ENCODE data around the gene ABCC9.

DNA sequence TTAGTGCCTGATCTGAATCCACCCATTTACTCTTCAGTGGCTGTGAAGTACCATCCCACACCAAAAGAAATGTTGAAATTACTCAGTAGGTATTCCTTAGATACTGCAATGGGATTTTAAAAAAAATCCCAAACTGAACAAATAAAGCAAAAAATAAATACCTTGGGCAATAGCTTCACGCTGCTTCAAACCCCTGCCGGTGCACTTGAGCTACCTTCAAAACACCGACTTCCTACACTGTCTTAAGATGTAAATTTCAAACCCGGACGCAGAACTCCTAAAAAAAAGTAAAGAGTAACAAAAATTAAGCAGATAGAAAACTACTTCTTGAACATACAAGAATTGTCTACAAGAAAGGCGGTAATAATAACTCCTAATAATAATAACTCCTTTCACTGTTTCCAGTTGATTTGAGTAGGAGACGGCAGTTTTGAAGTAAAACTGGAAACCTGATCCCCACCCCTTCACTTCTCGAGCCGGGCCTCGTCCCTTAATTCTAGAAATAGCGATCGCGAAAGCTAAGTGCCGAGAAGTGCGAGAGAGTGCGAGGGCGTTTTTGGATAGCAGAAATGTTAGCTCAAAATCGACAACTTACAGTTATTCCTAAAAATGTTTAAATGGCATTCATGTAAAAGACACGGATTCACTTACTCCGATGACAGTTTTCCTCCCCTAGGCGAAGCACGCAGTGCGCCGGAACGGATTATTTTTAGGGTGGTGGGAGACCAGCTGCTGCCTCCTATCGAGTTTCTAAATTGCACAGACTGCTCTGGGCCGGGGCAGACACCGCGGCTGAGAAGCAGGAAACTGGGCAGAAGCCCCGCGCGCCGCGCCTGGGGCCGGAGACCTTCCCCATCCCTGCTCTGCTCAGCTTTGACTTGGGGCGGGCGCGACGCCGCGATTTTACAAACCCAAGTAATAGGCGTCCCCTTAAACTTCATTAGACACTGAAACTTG lies at the start of gene ABCC9:
- TF ChIP-seq, protein P1, sequence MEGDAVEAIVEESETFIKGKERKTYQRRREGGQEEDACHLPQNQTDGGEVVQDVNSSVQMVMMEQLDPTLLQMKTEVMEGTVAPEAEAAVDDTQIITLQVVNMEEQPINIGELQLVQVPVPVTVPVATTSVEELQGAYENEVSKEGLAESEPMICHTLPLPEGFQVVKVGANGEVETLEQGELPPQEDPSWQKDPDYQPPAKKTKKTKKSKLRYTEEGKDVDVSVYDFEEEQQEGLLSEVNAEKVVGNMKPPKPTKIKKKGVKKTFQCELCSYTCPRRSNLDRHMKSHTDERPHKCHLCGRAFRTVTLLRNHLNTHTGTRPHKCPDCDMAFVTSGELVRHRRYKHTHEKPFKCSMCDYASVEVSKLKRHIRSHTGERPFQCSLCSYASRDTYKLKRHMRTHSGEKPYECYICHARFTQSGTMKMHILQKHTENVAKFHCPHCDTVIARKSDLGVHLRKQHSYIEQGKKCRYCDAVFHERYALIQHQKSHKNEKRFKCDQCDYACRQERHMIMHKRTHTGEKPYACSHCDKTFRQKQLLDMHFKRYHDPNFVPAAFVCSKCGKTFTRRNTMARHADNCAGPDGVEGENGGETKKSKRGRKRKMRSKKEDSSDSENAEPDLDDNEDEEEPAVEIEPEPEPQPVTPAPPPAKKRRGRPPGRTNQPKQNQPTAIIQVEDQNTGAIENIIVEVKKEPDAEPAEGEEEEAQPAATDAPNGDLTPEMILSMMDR (IDR thresholded peaks at IDR 0.05) = no peak
- TF ChIP-seq POLR2AphosphoS5 (IDR thresholded peaks at IDR 0.05; ENCODE audit: insufficient read depth in 1 of 2, low read depth in 1 of 2) = peak; percentile 7 to 74
